Spleen (tissue), 11 donors: ENCODE data around the gene POU6F1. TPM values are rescaled to one million over a fixed set of nuclear protein-coding genes. Genes with fewer than 3 reads are reported as not detected.

Experiments
- DNase-seq: peaks from one replicate; pipeline ENCODE4 v3.0.0-alpha.2; 2020
- H3K27ac ChIP-seq, 8 donors: fragments of 200-600 bp; sonication (generic) in 7 of 8; 1 replicate in 4 of 8; 2 replicates in 4 of 8; pipeline versions ENCODE4 v1.5.0 to v1.8.0; 2016 to 2021; ENCODE audit warnings: inconsistent platforms in 4 of 8, mild to moderate bottlenecking in 4 of 8, moderate library complexity in 1 of 8
- H3K27me3 ChIP-seq, 7 donors: fragments of 200-600 bp; sonication (generic) in 6 of 7; replicated peaks in 1 of 7; 1 replicate in 4 of 7; 2 replicates in 3 of 7; pipeline versions ENCODE4 v1.5.0 to v1.8.0; 2016 to 2021; ENCODE audit warnings: inconsistent platforms in 3 of 7, mild to moderate bottlenecking in 1 of 7
- H3K36me3 ChIP-seq, 6 donors: fragments of 200-600 bp; sonication (generic) in 5 of 6; 1 replicate in 4 of 6; 2 replicates in 2 of 6; pipeline versions ENCODE4 v1.5.0 to v1.8.0; 2016 to 2021; ENCODE audit warnings: inconsistent platforms in 2 of 6
- H3K4me1 ChIP-seq, 6 donors: fragments of 200-600 bp; sonication (generic) in 5 of 6; 1 replicate in 3 of 6; 2 replicates in 3 of 6; pipeline versions ENCODE4 v1.5.0 to v1.8.0; 2016 to 2021; ENCODE audit warnings: inconsistent platforms in 3 of 6
- H3K4me3 ChIP-seq, 8 donors: fragments of 200-600 bp; sonication (generic) in 7 of 8; 1 replicate in 4 of 8; 2 replicates in 4 of 8; pipeline versions ENCODE4 v1.5.0 to v1.8.0; 2016 to 2021; ENCODE audit warnings: inconsistent platforms in 4 of 8, mild to moderate bottlenecking in 4 of 8, moderate library complexity in 2 of 8
- H3K9me3 ChIP-seq, 8 donors: fragments of 200-600 bp; sonication (generic) in 7 of 8; 1 replicate in 4 of 8; 2 replicates in 4 of 8; pipeline versions ENCODE4 v1.5.0 to v1.8.0; 2016 to 2021; ENCODE audit warnings: inconsistent platforms in 4 of 8
- CTCF ChIP-seq, 11 experiments: fragments of 200-600 bp in 7 of 11; fragments of 450-650 bp in 4 of 11; sonication (generic) in 4 of 11; IDR thresholded peaks in 8 of 11; conservative IDR thresholded peaks in 3 of 11; 1 replicate in 7 of 11; 2 replicates in 4 of 11; pipeline versions ENCODE4 v1.4.0 to v1.8.0; 2016 to 2021; ENCODE audit warnings: antibody characterized with exemption in 11 of 11, inconsistent platforms in 4 of 11, mild to moderate bottlenecking in 1 of 11
- POLR2A ChIP-seq, 3 donors: fragments of 450-650 bp; IDR thresholded peaks; one replicate each; pipeline ENCODE4 v1.5.1; 2017; ENCODE audit warnings: antibody characterized with exemption in 3 of 3, mild to moderate bottlenecking in 1 of 3
- POLR2AphosphoS5 ChIP-seq, 3 donors: sonication (generic); formaldehyde crosslinking; IDR thresholded peaks; one replicate each; pipeline ENCODE4 v1.5.1; 2017; ENCODE audit warnings: antibody characterized with exemption in 3 of 3
- WGBS, 5 donors: extraction: QIAGEN DNeasy Blood & Tissue Kit in 3 of 5; methylation state at CpG; one replicate each; pipeline versions ENCODE4 v1.1.5 to v1.1.7; 2013 to 2018; 5-methylcytosine and 5-hydroxymethylcytosine counted together
- intact Hi-C: fragments of 100-400 bp; cut with DNase I; formaldehyde crosslinking; loops from one replicate; pipeline ENCODE4 v1.15.0; 2023; ENCODE audit warnings: low total_unique reads
- polyA plus RNA-seq, 3 donors: library from polyadenylated mRNA; stranded (reverse); fragments of 200-250 nt; gene quantifications; one replicate each; pipeline ENCODE4 v1.2.1, GENCODE V29; 2013
- total RNA-seq, 7 donors: library from RNA; depleted of rRNA in 3 of 7; stranded (reverse); fragments of >200 nt in 3 of 7; fragmentation: NEBNext Ultra II Directional in 4 of 7; extraction: Animal tissue kit (Norgen Biotek cat#: 25700) in 4 of 7; gene quantifications; one replicate each; pipeline versions ENCODE4 v1.1.0 to v1.2.1, GENCODE V29; 2016 to 2021
- donor health status: healthy with polysubstance abuse.
- donor health status: DM: no; HTN: no; CAD: no; lungs with moderate emphysema.
- donor health status: DM: no; HTN: no; CAD: no.
- donor health status: Bipolar disorder and iron deficiency.
- donor health status: healthy.
- donor health status: DM: no; HTN: no; CAD: no.
- donor health status: DM: yes; HTN: yes; CAD: no.

Gene POU6F1
- total and polyA plus RNA-seq, 10 donors = 3.9 to 27.1 (median 18.5) TPM

DNA sequence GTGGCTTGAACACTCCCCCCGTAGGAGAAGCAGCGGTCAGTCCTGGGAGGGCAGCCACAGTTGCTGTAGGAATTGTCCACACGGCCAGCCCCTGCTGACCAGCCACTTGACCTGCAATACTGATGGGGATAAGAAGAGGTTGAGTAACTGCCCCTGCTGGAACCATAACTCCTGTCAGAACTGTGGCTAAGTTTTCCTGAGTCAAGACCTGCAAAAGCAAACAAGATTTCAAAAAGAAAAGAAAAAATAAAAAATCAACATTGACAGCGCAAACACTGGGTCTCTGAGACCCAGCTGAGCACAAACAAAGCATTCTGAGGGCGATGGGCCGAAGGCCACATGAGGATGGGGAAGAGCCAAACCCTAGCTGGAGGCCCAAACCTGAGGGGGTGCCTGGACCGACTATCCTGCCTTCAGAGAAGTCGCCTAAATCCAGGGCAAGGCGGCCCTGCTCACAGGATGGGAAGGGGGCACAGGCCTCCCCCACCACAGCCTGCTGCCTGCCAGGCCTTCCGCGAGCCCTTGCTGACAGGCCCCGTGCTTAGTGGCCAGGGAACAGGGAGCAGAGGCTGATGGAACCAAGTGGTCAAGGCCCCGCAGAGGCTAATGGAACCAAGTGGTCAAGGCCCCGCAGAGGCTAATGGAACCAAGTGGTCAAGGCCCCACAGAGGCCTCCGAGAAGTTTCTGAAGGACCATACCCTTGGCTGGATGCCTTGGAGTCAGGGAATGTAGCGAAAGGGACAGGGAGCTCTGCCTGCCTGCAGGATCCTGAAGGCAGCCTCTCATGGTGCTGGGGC lies 19.1 kb downstream of the POU6F1 start:
- DNase-seq = no peak
- 85 to 92% (median 88%) methylated on average over 13 to 16 of the region's 16 CpGs for WGBS, 5 donors
- Histone ChIP-seq H3K27me3 (no peaks in the 10 kb centered on the region), H3K4me3 (no peak overlapping the region), H3K27ac (no peak overlapping the region), H3K9me3 (no peaks in the 10 kb centered on the region), H3K36me3 (peaks cover 0 to 33% (median 0%) of the 10 kb centered on the region in 6 donors), H3K4me1 (no peaks in the 10 kb centered on the region)
- intact Hi-C loops = no loop called here
- TF ChIP-seq CTCF (IDR thresholded peaks at IDR 0.05 in 8 of 11, conservative IDR thresholded peaks at IDR 0.05 in 3 of 11) (no peak), POLR2A (IDR thresholded peaks at IDR 0.05) (no peak), POLR2AphosphoS5 (IDR thresholded peaks at IDR 0.05) (no peak)

- Histone ChIP-seq H3K9me3 (no peaks in the 10 kb centered on the region), H3K4me1 (no peaks in the 10 kb centered on the region), H3K27me3 (no peaks in the 10 kb centered on the region), H3K4me3 (no peak overlapping the region), H3K36me3 (peaks cover 0 to 26% (median 0%) of the 10 kb centered on the region in 6 donors), H3K27ac (no peak overlapping the region)
- TF ChIP-seq POLR2A (IDR thresholded peaks at IDR 0.05) (no peak), CTCF (IDR thresholded peaks at IDR 0.05 in 8 of 11, conservative IDR thresholded peaks at IDR 0.05 in 3 of 11) (no peak), POLR2AphosphoS5 (IDR thresholded peaks at IDR 0.05) (no peak)
- WGBS, 5 donors = 89 to 98% (median 94%) methylated on average over 26 to 38 of the region's 38 CpGs
- intact Hi-C loops = no loop called here
- no peak for DNase-seq
These were observed 19.9 kb downstream of the POU6F1 start for GRCh38 chr12:51197736-51198567.

DNA sequence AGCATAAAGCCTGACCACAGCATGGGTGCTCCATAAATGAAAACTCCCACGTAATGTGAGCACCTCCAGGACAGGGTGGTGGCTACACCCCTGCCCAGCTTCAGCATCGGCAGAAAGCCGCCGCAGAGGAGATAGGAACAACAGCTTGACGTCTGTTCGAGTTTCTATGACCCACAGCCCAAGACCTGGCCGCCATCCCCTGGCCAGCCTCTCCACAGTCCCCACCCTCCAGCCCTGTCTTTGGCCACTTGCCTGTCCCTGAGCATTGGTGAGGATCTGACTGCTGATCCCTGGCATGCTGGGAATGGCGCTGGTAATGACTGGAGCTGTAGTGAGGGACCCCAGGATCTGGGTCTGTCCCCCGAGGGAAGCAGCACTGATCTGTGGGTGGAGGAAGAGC lies 21.3 kb downstream of the POU6F1 start:
- no peaks in the 10 kb centered on the region for H3K9me3 ChIP-seq
- WGBS, 5 donors = 91 to 98% (median 95%) methylated on average over 9 of the region's 9 CpGs
- no peak for DNase-seq
- no peak for TF ChIP-seq POLR2AphosphoS5 (IDR thresholded peaks at IDR 0.05)
- no peak for TF ChIP-seq CTCF (IDR thresholded peaks at IDR 0.05 in 8 of 11, conservative IDR thresholded peaks at IDR 0.05 in 3 of 11)
- TF ChIP-seq POLR2A (IDR thresholded peaks at IDR 0.05) = no peak
- no peaks in the 10 kb centered on the region for H3K4me1 ChIP-seq
- H3K36me3 ChIP-seq = peaks cover 0 to 39% (median 1%) of the 10 kb centered on the region in 6 donors
- no peaks in the 10 kb centered on the region for H3K27me3 ChIP-seq
- H3K4me3 ChIP-seq = no peak overlapping the region
- H3K27ac ChIP-seq = no peak overlapping the region
- intact Hi-C loops = no loop called here

- Histone ChIP-seq H3K9me3 (no peaks in the 10 kb centered on the region), H3K27me3 (no peaks in the 10 kb centered on the region), H3K4me1 (no peaks in the 10 kb centered on the region), H3K27ac (no peak overlapping the region), H3K4me3 (no peak overlapping the region), H3K36me3 (peaks cover 0 to 46% (median 8%) of the 10 kb centered on the region in 6 donors)
- TF ChIP-seq POLR2AphosphoS5 (IDR thresholded peaks at IDR 0.05) = no peak
- TF ChIP-seq POLR2A (IDR thresholded peaks at IDR 0.05) = no peak
- no peak for TF ChIP-seq CTCF (IDR thresholded peaks at IDR 0.05 in 8 of 11, conservative IDR thresholded peaks at IDR 0.05 in 3 of 11)
- WGBS, 5 donors = 60 to 97% (median 92%) methylated on average over 1 to 7 of the region's 7 CpGs
- intact Hi-C loops = no loop called here
- no peak for DNase-seq
These were observed 22.0 kb downstream of the POU6F1 start for GRCh38 chr12:51195841-51196240.
